Nucleus accumbens (tissue), 56 donors: ENCODE data around the gene FAM171A2.
A peak's percentile ranks its signal among the peaks of the same experiment; 100 is the strongest.

Experiments
- DNase-seq, 56 donors: peaks; one replicate each; lab custom pipeline; 2025; lab: John Stamatoyannopoulos, UW

FAM171A2 gene

GRCh38 chr17:44362459-44362948 is 1.1 kb downstream of the FAM171A2 start:
- DNase-seq, result no peak

GRCh38 chr17:44361292-44362260 is 2.1 kb downstream of the FAM171A2 start:
- DNase-seq, result peak in 1 of 56 donors; percentile 13

- peak in 6 of 56 donors; percentile 9 to 28 (median 20) for DNase-seq
Measured at GRCh38 chr17:44360826-44361225, 2.8 kb downstream of the FAM171A2 start.

- DNase-seq, result peak in 6 of 56 donors; percentile 22 to 55 (median 32)
Measured at GRCh38 chr17:44360144-44360533, 3.5 kb downstream of the FAM171A2 start.

GRCh38 chr17:44359458-44360143 is 4.1 kb downstream of the FAM171A2 start:
- no peak for DNase-seq

GRCh38 chr17:44359006-44359405 is 4.6 kb downstream of the FAM171A2 start:
- DNase-seq, result no peak

- no peak for DNase-seq
Measured at GRCh38 chr17:44358066-44358465, 5.6 kb downstream of the FAM171A2 start.

GRCh38 chr17:44356241-44356640 is 7.4 kb downstream of the FAM171A2 start:
- no peak for DNase-seq

- DNase-seq, result no peak
Measured at GRCh38 chr17:44355642-44356099, 8.0 kb downstream of the FAM171A2 start.

GRCh38 chr17:44354582-44355561 is 8.8 kb downstream of the FAM171A2 start:
- DNase-seq, result no peak

GRCh38 chr17:44353672-44354331 is 9.9 kb downstream of the FAM171A2 start:
- peak in 1 of 56 donors; percentile 30 for DNase-seq

- no peak for DNase-seq
Measured at GRCh38 chr17:44352828-44353671, 10.6 kb downstream of the FAM171A2 start.

- no peak for DNase-seq
Measured at GRCh38 chr17:44351961-44352827, 11.5 kb downstream of the FAM171A2 start.

GRCh38 chr17:44351464-44351863 is 12.2 kb downstream of the FAM171A2 start:
- no peak for DNase-seq

GRCh38 chr17:44350733-44351226 is 12.9 kb downstream of the FAM171A2 start:
- peak in 42 of 56 donors; percentile 5 to 81 (median 37) for DNase-seq

- no peak for DNase-seq
Measured at GRCh38 chr17:44349553-44350070, 14.0 kb downstream of the FAM171A2 start.

- DNase-seq, result no peak
Measured at GRCh38 chr17:44348988-44349364, 14.7 kb downstream of the FAM171A2 start.
